GM23248 (cell line): ENCODE data around the gene ROR1. TPM values are rescaled to one million over a fixed set of nuclear protein-coding genes. Genes with fewer than 3 reads are reported as not detected.
A peak's percentile ranks its signal among the peaks of the same experiment; 100 is the strongest.

ENCODE experiments used
- DNase-seq: peaks from one replicate; pipeline ENCODE4 v3.0.0-alpha.2; 2015
- H2AFZ ChIP-seq: fragments of 200-600 bp; sonication (generic); 2 replicates; pipeline ENCODE4 v1.6.1; 2016; ENCODE audit warnings: antibody characterized with exemption
- H3F3A ChIP-seq: fragments of 200-600 bp; sonication (generic); 2 replicates; pipeline ENCODE4 v1.6.1; 2016; ENCODE audit warnings: mild to moderate bottlenecking, antibody characterized with exemption, mixed run types; ENCODE audit not compliant: insufficient read depth
- H3K27ac ChIP-seq: fragments of 200-600 bp; sonication (generic); 2 replicates; pipeline ENCODE4 v1.5.1; 2016; ENCODE audit warnings: mild to moderate bottlenecking
- H3K27me3 ChIP-seq: fragments of 200-600 bp; sonication (generic); replicated peaks from 2 replicates; pipeline ENCODE4 v1.6.1; 2016; ENCODE audit warnings: mild to moderate bottlenecking; ENCODE audit not compliant: insufficient read depth
- H3K36me3 ChIP-seq: fragments of 200-600 bp; sonication (generic); 2 replicates; pipeline ENCODE4 v1.6.1; 2016; ENCODE audit warnings: low read depth, mild to moderate bottlenecking
- H3K4me1 ChIP-seq: fragments of 200-600 bp; sonication (generic); 2 replicates; pipeline ENCODE4 v1.6.1; 2016; ENCODE audit warnings: mild to moderate bottlenecking; ENCODE audit not compliant: insufficient read depth
- H3K4me2 ChIP-seq: fragments of 200-600 bp; sonication (generic); one replicate; pipeline ENCODE4 v1.6.1; 2016; ENCODE audit warnings: mild to moderate bottlenecking; ENCODE audit not compliant: unreplicated experiment
- H3K4me3 ChIP-seq: fragments of 200-600 bp; sonication (generic); 2 replicates; pipeline ENCODE4 v1.5.1; 2016; ENCODE audit warnings: mild to moderate bottlenecking
- H3K79me2 ChIP-seq: fragments of 200-600 bp; sonication (generic); 2 replicates; pipeline ENCODE4 v1.6.1; 2016; ENCODE audit warnings: mild to moderate bottlenecking; ENCODE audit not compliant: insufficient read depth
- H3K9ac ChIP-seq: fragments of 200-600 bp; sonication (generic); 2 replicates; pipeline ENCODE4 v1.6.1; 2016; ENCODE audit warnings: mild to moderate bottlenecking
- H3K9me2 ChIP-seq: fragments of 200-600 bp; sonication (generic); 2 replicates; pipeline ENCODE4 v1.6.1; 2016; ENCODE audit warnings: mixed run types, mild to moderate bottlenecking, moderate library complexity; ENCODE audit not compliant: insufficient read depth
- H3K9me3 ChIP-seq: fragments of 200-600 bp; sonication (generic); one replicate; pipeline ENCODE4 v1.6.1; 2017; ENCODE audit warnings: low read depth
- H4K20me1 ChIP-seq: fragments of 200-600 bp; sonication (generic); 2 replicates; pipeline ENCODE4 v1.6.0; 2016; ENCODE audit not compliant: insufficient read depth
- EZH2 ChIP-seq: fragments of 200-600 bp; sonication (generic); IDR thresholded peaks from 2 replicates; pipeline ENCODE4 v1.6.1; 2018; ENCODE audit warnings: antibody characterized with exemption, mild to moderate bottlenecking; ENCODE audit not compliant: insufficient read depth, poor library complexity, severe bottlenecking
- EZH2phosphoT487 ChIP-seq: fragments of 200-600 bp; sonication (generic); IDR thresholded peaks from 2 replicates; pipeline ENCODE4 v1.6.1; 2018; ENCODE audit warnings: antibody characterized with exemption, moderate library complexity, mild to moderate bottlenecking, low read depth; ENCODE audit not compliant: insufficient read depth
- WGBS, 2 experiments: methylation state at CpG; one replicate each; pipeline ENCODE4 v1.1.6; 2015 to 2017; ENCODE audit warnings: low lambda C conversion rate in 2 of 2, low coverage in 1 of 2; ENCODE audit errors: missing lambda C conversion rate in 2 of 2; 5-methylcytosine and 5-hydroxymethylcytosine counted together
- in situ Hi-C: fragments of 300-500 bp; cut with MboI; formaldehyde crosslinking; loops from 2 replicates; pipeline ENCODE4 v1.15.0; 2020
- polyA plus RNA-seq: library from polyadenylated mRNA; unstranded; fragments of >200 nt; fragmentation: Nextera tagmentation; extraction: Ambion mirVana; gene quantifications from 2 replicates; pipeline ENCODE4 v1.2.1, GENCODE V29; 2016
- total RNA-seq: library from RNA; depleted of rRNA; stranded (reverse); fragments of >200 nt; shearing (Covaris generic); gene quantifications from 2 replicates; pipeline ENCODE4 v1.2.3, GENCODE V29; 2014

ROR1 gene
- total and polyA plus RNA-seq, 2 experiments from 2014 or later, result 12.0 to 13.3 TPM

GRCh38 chr1:64059556-64059955 is 285.7 kb downstream of the ROR1 start:
- DNase-seq, result no peak
- no peak overlapping the region for H3K9ac ChIP-seq
- H4K20me1 ChIP-seq, result no peaks in the 10 kb centered on the region
- no peaks in the 10 kb centered on the region for H3K9me2 ChIP-seq
- H3K36me3 ChIP-seq, result no peaks in the 10 kb centered on the region
- H3K4me2 ChIP-seq, result no peak overlapping the region
- H3K79me2 ChIP-seq, result no peaks in the 10 kb centered on the region
- peaks cover 2% of the 10 kb centered on the region for H3K9me3 ChIP-seq
- H3K27me3 ChIP-seq, result no peaks in the 10 kb centered on the region
- no peak for TF ChIP-seq EZH2phosphoT487
- TF ChIP-seq EZH2, result no peak
- peaks cover 17% of the 10 kb centered on the region for H3K4me1 ChIP-seq
- H3F3A ChIP-seq, result peaks cover 9% of the 10 kb centered on the region
- no peak overlapping the region for H3K4me3 ChIP-seq
- WGBS, 2 experiments, result 83 to 84% methylated on average over 4 of the region's 4 CpGs
- no peak overlapping the region for H3K27ac ChIP-seq
- no peak overlapping the region for H2AFZ ChIP-seq
- in situ Hi-C loops, result no loop called here

GRCh38 chr1:64060611-64061302 is 286.9 kb downstream of the ROR1 start:
- Histone ChIP-seq H3K79me2 (no peaks in the 10 kb centered on the region), H4K20me1 (no peaks in the 10 kb centered on the region), H2AFZ (no peak overlapping the region), H3K9me3 (peaks cover 2% of the 10 kb centered on the region), H3K27me3 (no peaks in the 10 kb centered on the region), H3K4me1 (peaks cover 21% of the 10 kb centered on the region), H3K9me2 (no peaks in the 10 kb centered on the region), H3K4me3 (no peak overlapping the region), H3K27ac (no peak overlapping the region), H3F3A (peaks cover 14% of the 10 kb centered on the region), H3K4me2 (no peak overlapping the region), H3K36me3 (no peaks in the 10 kb centered on the region), H3K9ac (no peak overlapping the region)
- TF ChIP-seq EZH2phosphoT487 (no peak), EZH2 (no peak)
- WGBS, 2 experiments, result 98% methylated on average over 2 of the region's 2 CpGs
- no peak for DNase-seq
- in situ Hi-C loops, result no loop called here

- no peaks in the 10 kb centered on the region for H3K27me3 ChIP-seq
- peaks cover 2% of the 10 kb centered on the region for H3K9me3 ChIP-seq
- no peak for DNase-seq
- H3K9me2 ChIP-seq, result no peaks in the 10 kb centered on the region
- H3K4me3 ChIP-seq, result no peak overlapping the region
- WGBS, 2 experiments, result 100% methylated on average over 2 of the region's 2 CpGs
- no peaks in the 10 kb centered on the region for H4K20me1 ChIP-seq
- no peak overlapping the region for H3K4me2 ChIP-seq
- H3K36me3 ChIP-seq, result no peaks in the 10 kb centered on the region
- in situ Hi-C loops, result no loop called here
- peaks cover 14% of the 10 kb centered on the region for H3F3A ChIP-seq
- H3K4me1 ChIP-seq, result peaks cover 21% of the 10 kb centered on the region
- TF ChIP-seq EZH2phosphoT487, result no peak
- no peak for TF ChIP-seq EZH2
- no peaks in the 10 kb centered on the region for H3K79me2 ChIP-seq
- no peak overlapping the region for H3K27ac ChIP-seq
- no peak overlapping the region for H2AFZ ChIP-seq
- H3K9ac ChIP-seq, result no peak overlapping the region
Observed at GRCh38 chr1:64061430-64062104, 287.8 kb downstream of the ROR1 start.

GRCh38 chr1:64062529-64062928 is 288.7 kb downstream of the ROR1 start:
- Histone ChIP-seq H3K4me3 (no peak overlapping the region), H2AFZ (no peak overlapping the region), H4K20me1 (no peaks in the 10 kb centered on the region), H3K4me2 (peak overlapping the region; percentile 41), H3K4me1 (peaks cover 21% of the 10 kb centered on the region), H3K9ac (no peak overlapping the region), H3K36me3 (no peaks in the 10 kb centered on the region), H3F3A (peaks cover 14% of the 10 kb centered on the region), H3K79me2 (no peaks in the 10 kb centered on the region), H3K27me3 (no peaks in the 10 kb centered on the region), H3K27ac (peak overlapping the region; percentile 34), H3K9me3 (peaks cover 2% of the 10 kb centered on the region), H3K9me2 (no peaks in the 10 kb centered on the region)
- in situ Hi-C loops, result no loop called here
- no peak for TF ChIP-seq EZH2phosphoT487
- no peak for TF ChIP-seq EZH2
- DNase-seq, result peak; percentile 15
- WGBS, 2 experiments, result 81% methylated on average over 6 of the region's 6 CpGs
